HepG2 (cell line): ENCODE results near the gene NFYB. TPM values are rescaled to one million over a fixed set of nuclear protein-coding genes. Genes with fewer than 3 reads are reported as not detected.
A peak's percentile ranks its signal among the peaks of the same experiment; 100 is the strongest.

ENCODE experiments used
- ARID5B ChIP-seq: IDR thresholded peaks from 2 replicates; pipeline ENCODE4 v1.4.0; 2020; ENCODE audit warnings: mild to moderate bottlenecking, missing genetic modification reagents
- BORCS8-MEF2B ChIP-seq: sonication (generic); formaldehyde crosslinking; IDR thresholded peaks from 2 replicates; pipeline ENCODE4 v1.8.0; 2022; ENCODE audit warnings: mild to moderate bottlenecking, missing genetic modification reagents
- CBX1 ChIP-seq: IDR thresholded peaks from one replicate; pipeline ENCODE4 v1.6.1; 2016; ENCODE audit warnings: antibody characterized with exemption, low read depth
- EZH2 ChIP-seq: conservative IDR thresholded peaks from 2 replicates; pipeline ENCODE4 v1.6.1; 2012; ENCODE audit warnings: mild to moderate bottlenecking, low read depth, low read length, moderate library complexity
- IKZF4 ChIP-seq: sonication (generic); formaldehyde crosslinking; IDR thresholded peaks from 2 replicates; pipeline ENCODE4 v1.5.1; 2020; ENCODE audit warnings: borderline replicate concordance, mild to moderate bottlenecking, low read depth, missing genetic modification reagents; ENCODE audit errors: not compliant biosample characterization
- ISL2 ChIP-seq: sonication (generic); formaldehyde crosslinking; IDR thresholded peaks from 2 replicates; pipeline ENCODE4 v1.5.0; 2020; ENCODE audit warnings: missing genetic modification reagents
- MAFG ChIP-seq: sonication (generic); formaldehyde crosslinking; IDR thresholded peaks from 2 replicates; pipeline ENCODE4 v1.5.1; 2020; ENCODE audit warnings: mild to moderate bottlenecking, missing genetic modification reagents
- PRMT3 ChIP-seq: sonication (generic); formaldehyde crosslinking; IDR thresholded peaks from 2 replicates; pipeline ENCODE4 v1.8.1; 2022; ENCODE audit warnings: low read depth, mild to moderate bottlenecking, moderate library complexity, missing genetic modification reagents, borderline replicate concordance
- SMC3 ChIP-seq: IDR thresholded peaks from 2 replicates; pipeline ENCODE4 v1.6.1; 2011; ENCODE audit warnings: low read length, improper control_type of control experiment
- SOX6 ChIP-seq, 2 experiments: fragments of 450-650 bp in 1 of 2; sonication (generic) in 1 of 2; formaldehyde crosslinking in 1 of 2; IDR thresholded peaks; 2 replicates each; pipeline versions ENCODE4 v1.4.0 to v1.6.1; 2017 to 2020; ENCODE audit warnings: antibody characterized with exemption in 1 of 2, mild to moderate bottlenecking in 1 of 2, missing genetic modification reagents in 1 of 2
- SSRP1 ChIP-seq: IDR thresholded peaks from 2 replicates; pipeline ENCODE4 v1.6.1; 2016; ENCODE audit warnings: control low read depth
- TCF7 ChIP-seq: sonication (generic); IDR thresholded peaks from 2 replicates; pipeline ENCODE4 v1.6.1; 2016; ENCODE audit warnings: antibody characterized with exemption, low read depth
- ZNF704 ChIP-seq: sonication (generic); formaldehyde crosslinking; IDR thresholded peaks from 2 replicates; pipeline ENCODE4 v1.8.1; 2023; ENCODE audit warnings: mild to moderate bottlenecking, inconsistent platforms, moderate library complexity, missing genetic modification reagents, borderline replicate concordance
- ZNF709 ChIP-seq: sonication (generic); formaldehyde crosslinking; IDR thresholded peaks from 2 replicates; pipeline ENCODE4 v1.5.0; 2020; ENCODE audit warnings: mild to moderate bottlenecking, missing genetic modification reagents
- ZSCAN21 ChIP-seq: sonication (generic); formaldehyde crosslinking; IDR thresholded peaks from 2 replicates; pipeline ENCODE4 v1.8.0; 2022; ENCODE audit warnings: mild to moderate bottlenecking, missing genetic modification reagents, moderate library complexity, borderline replicate concordance
- polyA plus RNA-seq, 8 experiments: library from polyadenylated mRNA; depleted of rRNA in 3 of 8; stranded (reverse) in 7 of 8; unstranded in 1 of 8; fragments of >200 nt; fragmentation: Illumina TruSeq in 4 of 8; extraction: Trizol in 4 of 8; gene quantifications; 2 replicates each; pipeline versions ENCODE4 v1.2.1 to v1.2.3, GENCODE V29; 2011 to 2016; ENCODE audit warnings: low read depth in 4 of 8, missing spikeins in 1 of 8, mixed read lengths in 1 of 8; ENCODE audit not compliant: insufficient read depth in 1 of 8
- total RNA-seq, 5 experiments: library from RNA; depleted of rRNA; stranded (reverse); fragments of >200 nt; fragmentation: Illumina TruSeq; extraction: Trizol; gene quantifications; 2 replicates each; pipeline ENCODE4 v1.2.3, GENCODE V29; 2016; ENCODE audit warnings: low read depth in 1 of 5
- TF ChIP-seq, protein P1 (sequence below), 2 experiments: IDR thresholded peaks; 2 replicates each; pipeline ENCODE4 v1.6.1; 2011 to 2012; ENCODE audit warnings: low read length in 2 of 2, borderline replicate concordance in 1 of 2, low read depth in 1 of 2, mild to moderate bottlenecking in 1 of 2, moderate library complexity in 1 of 2
- TF ChIP-seq, protein P2 (sequence below): sonication (generic); formaldehyde crosslinking; IDR thresholded peaks from 2 replicates; pipeline ENCODE4 v1.5.1; 2020; ENCODE audit warnings: mild to moderate bottlenecking, moderate library complexity, missing genetic modification reagents

NFYB gene
- total and polyA plus RNA-seq, 2 of the 13 experiments (the other 11 are each of a cell fraction or from before 2014, with no cell fraction given): 18.7 to 36.6 TPM

DNA sequence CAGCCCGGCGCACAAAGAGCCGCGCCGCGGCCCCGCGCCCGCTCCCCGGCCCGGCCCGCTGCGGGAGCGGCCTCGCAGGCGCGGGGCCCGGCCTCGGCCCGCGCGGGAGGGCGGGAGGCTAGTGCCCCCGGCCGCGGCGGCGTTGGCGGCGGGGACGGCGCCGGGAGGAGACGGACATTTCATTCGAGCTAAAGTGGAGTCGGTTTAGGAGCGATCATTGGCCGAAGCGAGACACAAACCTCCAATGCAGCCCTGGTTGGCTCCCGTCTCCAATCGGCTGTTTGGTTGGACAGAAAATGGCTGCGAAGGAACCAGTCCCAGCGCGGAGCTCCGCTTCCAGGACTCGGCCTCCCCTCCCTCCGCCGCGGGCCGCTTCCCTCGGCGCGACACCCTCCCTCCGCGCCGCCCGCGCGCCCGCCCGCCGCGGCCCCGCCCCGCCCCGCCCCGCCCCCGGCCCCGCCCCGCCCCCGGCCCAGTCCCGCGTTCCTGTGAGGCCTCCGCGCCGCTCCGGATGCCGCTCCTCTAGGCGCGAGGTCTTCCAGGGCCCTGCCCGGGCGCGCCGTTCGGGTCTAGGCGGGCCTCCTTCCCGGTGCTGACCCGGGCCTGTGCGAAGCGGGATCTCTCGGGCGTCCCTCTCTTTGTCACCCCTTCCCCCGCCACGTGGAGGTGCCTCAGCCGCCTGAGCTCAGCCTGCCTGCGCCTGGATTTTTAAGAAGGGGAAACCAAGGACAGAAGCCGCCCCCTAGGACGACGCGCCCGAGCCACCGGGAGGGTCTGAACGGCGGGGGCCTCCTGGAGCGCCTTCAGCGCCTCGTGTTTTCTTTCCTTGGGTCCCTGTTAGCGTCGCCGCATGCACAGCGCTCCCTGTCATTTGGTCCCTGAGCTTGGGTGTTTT lies at the start of gene NFYB (continued):
- no peak for TF ChIP-seq SMC3
- TF ChIP-seq MAFG (CRISPR knock-in tag): no peak
- TF ChIP-seq ZSCAN21 (CRISPR knock-in tag): no peak
- TF ChIP-seq ZNF709 (CRISPR knock-in tag): peak; percentile 76; the same call in 1 of the 2 replicates
- TF ChIP-seq ISL2: 0 out of 2 replicates have a peak, but pooled peaks have one; percentile 15
- TF ChIP-seq CBX1: peak; percentile 48
- no peak for TF ChIP-seq SOX6 (IDR thresholded peaks at IDR 0.05)
- no peak for TF ChIP-seq SOX6 (CRISPR knock-in tag; IDR thresholded peaks at IDR 0.05)
- no peak for TF ChIP-seq TCF7
- TF ChIP-seq EZH2: no peak
- TF ChIP-seq, protein P1, sequence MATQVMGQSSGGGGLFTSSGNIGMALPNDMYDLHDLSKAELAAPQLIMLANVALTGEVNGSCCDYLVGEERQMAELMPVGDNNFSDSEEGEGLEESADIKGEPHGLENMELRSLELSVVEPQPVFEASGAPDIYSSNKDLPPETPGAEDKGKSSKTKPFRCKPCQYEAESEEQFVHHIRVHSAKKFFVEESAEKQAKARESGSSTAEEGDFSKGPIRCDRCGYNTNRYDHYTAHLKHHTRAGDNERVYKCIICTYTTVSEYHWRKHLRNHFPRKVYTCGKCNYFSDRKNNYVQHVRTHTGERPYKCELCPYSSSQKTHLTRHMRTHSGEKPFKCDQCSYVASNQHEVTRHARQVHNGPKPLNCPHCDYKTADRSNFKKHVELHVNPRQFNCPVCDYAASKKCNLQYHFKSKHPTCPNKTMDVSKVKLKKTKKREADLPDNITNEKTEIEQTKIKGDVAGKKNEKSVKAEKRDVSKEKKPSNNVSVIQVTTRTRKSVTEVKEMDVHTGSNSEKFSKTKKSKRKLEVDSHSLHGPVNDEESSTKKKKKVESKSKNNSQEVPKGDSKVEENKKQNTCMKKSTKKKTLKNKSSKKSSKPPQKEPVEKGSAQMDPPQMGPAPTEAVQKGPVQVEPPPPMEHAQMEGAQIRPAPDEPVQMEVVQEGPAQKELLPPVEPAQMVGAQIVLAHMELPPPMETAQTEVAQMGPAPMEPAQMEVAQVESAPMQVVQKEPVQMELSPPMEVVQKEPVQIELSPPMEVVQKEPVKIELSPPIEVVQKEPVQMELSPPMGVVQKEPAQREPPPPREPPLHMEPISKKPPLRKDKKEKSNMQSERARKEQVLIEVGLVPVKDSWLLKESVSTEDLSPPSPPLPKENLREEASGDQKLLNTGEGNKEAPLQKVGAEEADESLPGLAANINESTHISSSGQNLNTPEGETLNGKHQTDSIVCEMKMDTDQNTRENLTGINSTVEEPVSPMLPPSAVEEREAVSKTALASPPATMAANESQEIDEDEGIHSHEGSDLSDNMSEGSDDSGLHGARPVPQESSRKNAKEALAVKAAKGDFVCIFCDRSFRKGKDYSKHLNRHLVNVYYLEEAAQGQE (IDR thresholded peaks at IDR 0.05; ENCODE audit: borderline replicate concordance in 1 of 2, low read depth in 1 of 2, low read length in 2 of 2): 0 out of 4 replicates have a peak, but pooled peaks of 1 of the 2 experiments have one; percentile 9
- TF ChIP-seq SSRP1 (CRISPR knock-in tag): no peak
- TF ChIP-seq BORCS8-MEF2B: peak; percentile 87
- TF ChIP-seq PRMT3 (CRISPR knock-in tag): no peak
- TF ChIP-seq ZNF704 (CRISPR knock-in tag): peak; percentile 70; the same call in 1 of the 2 replicates
- TF ChIP-seq, protein P2, sequence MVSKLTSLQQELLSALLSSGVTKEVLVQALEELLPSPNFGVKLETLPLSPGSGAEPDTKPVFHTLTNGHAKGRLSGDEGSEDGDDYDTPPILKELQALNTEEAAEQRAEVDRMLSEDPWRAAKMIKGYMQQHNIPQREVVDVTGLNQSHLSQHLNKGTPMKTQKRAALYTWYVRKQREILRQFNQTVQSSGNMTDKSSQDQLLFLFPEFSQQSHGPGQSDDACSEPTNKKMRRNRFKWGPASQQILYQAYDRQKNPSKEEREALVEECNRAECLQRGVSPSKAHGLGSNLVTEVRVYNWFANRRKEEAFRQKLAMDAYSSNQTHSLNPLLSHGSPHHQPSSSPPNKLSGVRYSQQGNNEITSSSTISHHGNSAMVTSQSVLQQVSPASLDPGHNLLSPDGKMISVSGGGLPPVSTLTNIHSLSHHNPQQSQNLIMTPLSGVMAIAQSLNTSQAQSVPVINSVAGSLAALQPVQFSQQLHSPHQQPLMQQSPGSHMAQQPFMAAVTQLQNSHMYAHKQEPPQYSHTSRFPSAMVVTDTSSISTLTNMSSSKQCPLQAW (CRISPR knock-in tag): peak; percentile 59; the same call in 1 of the 2 replicates
- TF ChIP-seq IKZF4: peak; percentile 50
- TF ChIP-seq ARID5B (CRISPR knock-in tag): peak; percentile 40; the same call in 1 of the 2 replicates
